Heart left ventricle (tissue), 13 donors: ENCODE data around the gene ADRA2B.

Experiments
- CTCF ChIP-seq, 12 donors: fragments of 200-600 bp; sonication (generic) in 4 of 12; IDR thresholded peaks; one replicate each; pipeline versions ENCODE4 v1.5.0 to v1.8.0; 2018 to 2022; ENCODE audit warnings: antibody characterized with exemption in 12 of 12, mild to moderate bottlenecking in 5 of 12
- POLR2A ChIP-seq, 2 donors: fragments of 450-650 bp; IDR thresholded peaks; one replicate each; pipeline ENCODE4 v1.6.1; 2017; ENCODE audit warnings: antibody characterized with exemption in 2 of 2, mild to moderate bottlenecking in 2 of 2, moderate library complexity in 2 of 2
- donor health status: ischemic (EF 13 %, LVEDD 7.1; RV severe dilation, severe dysfunction).
- donor health status: DM: no; HTN: yes; CAD: no.
- donor health status: DM: no; HTN: no; CAD: no.
- donor health status: ischemic (EF 25% LVEDD 6.9; RV normal size, moderate dysfunction).
- donor health status: ischemic (EF 25% LVEDD 5.7; RV mildly dilated, moderate dysfunction).
- donor health status: ischemic (EF 35%, LVEDD 5.7; RV mildly dilated, moderate dysfunction).
- donor health status: nonischemic (EF 11% LVEDD 7.7; RV severe dilation, severe dysfunction).
- donor health status: DM: yes; HTN: yes; CAD: no.
- donor health status: PGD.
- donor health status: ischemic (EF 29% LVEDD 5.4; RV normal size, mild dysfunction).
- donor health status: nonischemic (EF 23%, LVEDD 6.1; RV moderate dilation, normal function).

DNA sequence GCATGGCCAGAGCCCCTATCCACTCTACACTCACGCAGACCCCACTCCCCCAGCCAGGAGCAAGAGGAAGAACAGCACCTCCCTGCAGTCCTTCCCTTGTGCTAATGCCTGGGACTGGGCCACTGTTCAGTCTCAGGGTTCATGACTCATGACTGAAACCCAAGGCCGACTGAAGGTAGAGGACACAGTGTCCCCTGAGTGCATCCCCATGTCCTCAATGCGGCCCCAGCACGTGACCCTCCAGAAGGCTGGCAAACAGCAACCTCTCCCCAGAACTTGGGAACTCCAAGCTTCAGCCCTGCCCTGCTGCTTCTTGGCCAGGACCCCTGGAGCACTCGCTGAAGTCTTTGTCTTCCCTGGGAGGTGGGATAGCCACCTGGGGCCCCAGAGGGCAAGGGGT, 6.0 kb upstream of the ADRA2B start:
- TF ChIP-seq POLR2A (IDR thresholded peaks at IDR 0.05) (no peak), CTCF (IDR thresholded peaks at IDR 0.05) (no peak)
